ENCODE measurements around the gene TPSG1.

- TF ChIP-seq POLR2AphosphoS5 (IDR thresholded peaks at IDR 0.05; ENCODE audit: low read depth, low read length) (no peak), POLR2A (IDR thresholded peaks at IDR 0.05; ENCODE audit: low read depth, low read length) (no peak)
These were observed 37.3 kb upstream of the TPSG1 start for GRCh38 chr16:1262210-1262845.

Data from GM12892 (cell line).